ENCODE results near the gene CAMTA1. TPM values are rescaled to one million over a fixed set of nuclear protein-coding genes. Genes with fewer than 3 reads are reported as not detected.

The CAMTA1 gene
- total RNA-seq, 1 experiment from 2014 or later, result 82.2 TPM

DNA sequence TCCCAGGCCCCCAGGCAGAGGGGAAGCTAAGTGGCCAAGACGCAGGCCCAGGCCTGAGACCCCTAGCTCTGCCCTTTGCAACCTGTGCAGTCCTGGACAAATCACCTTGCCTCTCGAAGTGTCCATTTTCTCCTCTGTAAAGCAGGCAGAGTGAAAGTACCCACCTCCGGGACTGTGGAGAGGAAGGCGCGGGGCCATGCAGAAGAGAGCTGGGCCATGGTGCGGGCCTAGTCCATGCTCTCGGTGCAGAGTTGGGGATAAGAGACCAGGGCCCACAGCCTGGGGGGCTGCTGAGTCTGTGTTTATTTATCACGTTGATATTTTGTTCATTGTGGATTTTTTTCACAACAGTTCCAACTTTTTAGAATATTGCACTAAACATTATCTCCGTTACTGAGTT, 825.7 kb downstream of the CAMTA1 start:
- H3K4me1 ChIP-seq (ENCODE audit: control insufficient read depth, insufficient read depth, low read length), result no peaks in the 10 kb centered on the region
- ChIA-PET CTCF (no interaction called here), POLR2A (no interaction called here)
- no peaks in the 10 kb centered on the region for H3K9me3 ChIP-seq (ENCODE audit: control insufficient read depth, insufficient read depth, low read depth, low read length)
- intact Hi-C loops (cut with micrococcal nuclease; ENCODE audit: unreplicated experiment) (no loop called here), in situ Hi-C loops (cut with HindIII; ENCODE audit: low pct_unique_long_range_greater_than_20kb, low sequenced_read_pairs) (no loop called here)
- no peak overlapping the region for H3K27ac ChIP-seq (ENCODE audit: low read length)
- peaks cover 4% of the 10 kb centered on the region; the same call in 1 of the 2 replicates for H3K27me3 ChIP-seq (ENCODE audit: control insufficient read depth, insufficient read depth, low read length)
- DNase-seq (ENCODE audit: low read depth, low spot score) (no peak), ATAC-seq (no peak)
- no TSS peak for BruUV-seq (replicated peaks)
- H3K4me3 ChIP-seq (ENCODE audit: low read depth in 2 of 2, low read length in 2 of 2), result no peak overlapping the region
- TF ChIP-seq, protein P1, sequence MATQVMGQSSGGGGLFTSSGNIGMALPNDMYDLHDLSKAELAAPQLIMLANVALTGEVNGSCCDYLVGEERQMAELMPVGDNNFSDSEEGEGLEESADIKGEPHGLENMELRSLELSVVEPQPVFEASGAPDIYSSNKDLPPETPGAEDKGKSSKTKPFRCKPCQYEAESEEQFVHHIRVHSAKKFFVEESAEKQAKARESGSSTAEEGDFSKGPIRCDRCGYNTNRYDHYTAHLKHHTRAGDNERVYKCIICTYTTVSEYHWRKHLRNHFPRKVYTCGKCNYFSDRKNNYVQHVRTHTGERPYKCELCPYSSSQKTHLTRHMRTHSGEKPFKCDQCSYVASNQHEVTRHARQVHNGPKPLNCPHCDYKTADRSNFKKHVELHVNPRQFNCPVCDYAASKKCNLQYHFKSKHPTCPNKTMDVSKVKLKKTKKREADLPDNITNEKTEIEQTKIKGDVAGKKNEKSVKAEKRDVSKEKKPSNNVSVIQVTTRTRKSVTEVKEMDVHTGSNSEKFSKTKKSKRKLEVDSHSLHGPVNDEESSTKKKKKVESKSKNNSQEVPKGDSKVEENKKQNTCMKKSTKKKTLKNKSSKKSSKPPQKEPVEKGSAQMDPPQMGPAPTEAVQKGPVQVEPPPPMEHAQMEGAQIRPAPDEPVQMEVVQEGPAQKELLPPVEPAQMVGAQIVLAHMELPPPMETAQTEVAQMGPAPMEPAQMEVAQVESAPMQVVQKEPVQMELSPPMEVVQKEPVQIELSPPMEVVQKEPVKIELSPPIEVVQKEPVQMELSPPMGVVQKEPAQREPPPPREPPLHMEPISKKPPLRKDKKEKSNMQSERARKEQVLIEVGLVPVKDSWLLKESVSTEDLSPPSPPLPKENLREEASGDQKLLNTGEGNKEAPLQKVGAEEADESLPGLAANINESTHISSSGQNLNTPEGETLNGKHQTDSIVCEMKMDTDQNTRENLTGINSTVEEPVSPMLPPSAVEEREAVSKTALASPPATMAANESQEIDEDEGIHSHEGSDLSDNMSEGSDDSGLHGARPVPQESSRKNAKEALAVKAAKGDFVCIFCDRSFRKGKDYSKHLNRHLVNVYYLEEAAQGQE (IDR thresholded peaks at IDR 0.05; ENCODE audit: insufficient read depth in 1 of 2, low read depth in 2 of 2, low read length in 1 of 2), result no peak
- TF ChIP-seq SIN3A (IDR thresholded peaks at IDR 0.05; ENCODE audit: borderline replicate concordance, insufficient read depth, low read depth, low read length) (no peak), CTCF (IDR thresholded peaks at IDR 0.05) (no peak), POLR2AphosphoS5 (IDR thresholded peaks at IDR 0.05; ENCODE audit: low read depth, low read length) (no peak), TCF7L2 (IDR thresholded peaks at IDR 0.05; ENCODE audit: low read depth, low read length) (no peak)
- no peaks in the 10 kb centered on the region for H3K36me3 ChIP-seq (ENCODE audit: control insufficient read depth, insufficient read depth, low read length)

- Histone ChIP-seq H3K9me3 (ENCODE audit: control insufficient read depth, insufficient read depth, low read depth, low read length) (no peaks in the 10 kb centered on the region), H3K4me1 (ENCODE audit: control insufficient read depth, insufficient read depth, low read length) (no peaks in the 10 kb centered on the region), H3K36me3 (ENCODE audit: control insufficient read depth, insufficient read depth, low read length) (no peaks in the 10 kb centered on the region), H3K27me3 (ENCODE audit: control insufficient read depth, insufficient read depth, low read length) (peaks cover 1% of the 10 kb centered on the region; the same call in 1 of the 2 replicates), H3K4me3 (ENCODE audit: low read depth in 2 of 2, low read length in 2 of 2) (no peak overlapping the region), H3K27ac (ENCODE audit: low read length) (no peak overlapping the region)
- DNase-seq (ENCODE audit: low read depth, low spot score) (no peak), ATAC-seq (no peak)
- CTCF ChIA-PET, result no interaction called here
- in situ Hi-C loops (cut with HindIII; ENCODE audit: low pct_unique_long_range_greater_than_20kb, low sequenced_read_pairs) (no loop called here), intact Hi-C loops (cut with micrococcal nuclease; ENCODE audit: unreplicated experiment) (no loop called here)
- POLR2A ChIA-PET, result no interaction called here
- TF ChIP-seq POLR2AphosphoS5 (IDR thresholded peaks at IDR 0.05; ENCODE audit: low read depth, low read length), result no peak
- no peak for TF ChIP-seq SIN3A (IDR thresholded peaks at IDR 0.05; ENCODE audit: borderline replicate concordance, insufficient read depth, low read depth, low read length)
- TF ChIP-seq, protein P1 (IDR thresholded peaks at IDR 0.05; ENCODE audit: insufficient read depth in 1 of 2, low read depth in 2 of 2, low read length in 1 of 2), result no peak
- TF ChIP-seq CTCF (IDR thresholded peaks at IDR 0.05), result no peak
- TF ChIP-seq TCF7L2 (IDR thresholded peaks at IDR 0.05; ENCODE audit: low read depth, low read length), result no peak
- BruUV-seq (replicated peaks), result no TSS peak
Observed at GRCh38 chr1:7611421-7612010, 826.3 kb downstream of the CAMTA1 start.
